Measurements from ENCODE around the gene RXYLT1.

Gene RXYLT1

DNA sequence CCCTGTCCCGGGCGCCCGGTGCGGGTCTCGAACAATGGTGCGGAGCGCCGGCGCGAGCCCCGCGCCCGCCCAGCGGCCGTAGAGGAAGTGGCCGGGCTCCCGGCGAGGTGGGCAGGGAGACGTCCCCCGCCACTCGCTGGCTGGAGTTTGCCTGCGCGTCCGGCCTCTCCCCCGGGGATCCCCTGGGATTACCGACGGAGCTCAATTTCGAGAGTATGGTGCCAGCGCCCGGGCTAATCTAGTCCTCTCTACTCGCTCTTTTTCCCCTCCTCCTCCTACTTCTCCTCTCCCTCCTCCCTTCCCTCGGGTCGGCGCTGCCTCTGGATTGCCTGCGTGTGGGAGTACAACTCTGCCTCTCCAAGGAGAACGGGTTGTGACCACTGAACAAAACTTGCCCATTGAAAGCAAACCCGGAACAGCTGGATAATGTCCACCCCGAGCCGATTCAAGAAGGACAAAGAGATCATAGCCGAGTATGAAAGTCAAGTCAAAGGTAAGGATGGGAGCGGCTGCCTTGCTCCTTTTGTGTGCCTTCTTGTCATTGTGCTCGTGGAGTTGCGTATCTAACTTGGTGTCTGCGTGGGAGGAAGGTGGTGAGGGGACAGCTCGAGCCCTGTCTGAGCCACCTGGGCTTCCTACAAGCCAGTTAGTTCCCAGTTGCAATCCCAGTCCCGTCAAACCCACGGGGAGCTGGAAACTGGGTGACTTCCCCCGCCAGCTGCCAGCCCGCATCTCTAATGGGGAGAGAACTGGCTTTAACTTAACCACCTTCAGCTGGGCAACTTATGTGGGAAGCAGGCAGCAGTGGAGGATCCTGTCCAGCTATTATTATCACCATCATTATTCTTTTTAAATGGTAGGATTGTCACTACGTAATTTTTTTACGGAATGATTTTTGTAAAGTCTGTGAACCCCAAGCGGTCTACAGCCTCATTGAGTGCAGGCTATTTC is 65.0 kb downstream of the RXYLT1 start, which contains the start of gene SRGAP1:
SRGAP1 (plus strand) TSS at position 310 of the 951 bp plus-strand sequence; CDS start at position 427, 117 bp downstream.
- DNase-seq (ENCODE audit: low read depth), result no peak

DNA sequence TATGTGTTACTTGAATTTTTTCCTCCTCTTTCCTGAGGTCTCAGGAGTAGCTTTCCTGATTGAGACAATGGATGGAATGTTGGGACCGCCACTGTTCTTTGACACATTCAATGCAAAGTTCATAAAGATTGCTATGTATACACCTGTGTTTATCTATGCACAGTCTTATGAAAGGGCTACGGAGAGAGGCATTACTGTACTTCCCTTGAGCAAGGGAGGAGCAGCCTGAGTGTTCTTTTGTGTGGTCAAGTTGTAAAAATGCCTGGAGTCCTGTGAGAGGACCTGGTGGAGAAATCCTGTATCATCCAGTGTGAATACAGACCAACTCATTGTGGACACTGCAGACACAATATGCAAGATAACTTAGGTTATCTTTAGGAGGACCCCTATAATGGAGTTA is 66.0 kb downstream of the RXYLT1 start:
- DNase-seq (ENCODE audit: low read depth), result no peak

DNA sequence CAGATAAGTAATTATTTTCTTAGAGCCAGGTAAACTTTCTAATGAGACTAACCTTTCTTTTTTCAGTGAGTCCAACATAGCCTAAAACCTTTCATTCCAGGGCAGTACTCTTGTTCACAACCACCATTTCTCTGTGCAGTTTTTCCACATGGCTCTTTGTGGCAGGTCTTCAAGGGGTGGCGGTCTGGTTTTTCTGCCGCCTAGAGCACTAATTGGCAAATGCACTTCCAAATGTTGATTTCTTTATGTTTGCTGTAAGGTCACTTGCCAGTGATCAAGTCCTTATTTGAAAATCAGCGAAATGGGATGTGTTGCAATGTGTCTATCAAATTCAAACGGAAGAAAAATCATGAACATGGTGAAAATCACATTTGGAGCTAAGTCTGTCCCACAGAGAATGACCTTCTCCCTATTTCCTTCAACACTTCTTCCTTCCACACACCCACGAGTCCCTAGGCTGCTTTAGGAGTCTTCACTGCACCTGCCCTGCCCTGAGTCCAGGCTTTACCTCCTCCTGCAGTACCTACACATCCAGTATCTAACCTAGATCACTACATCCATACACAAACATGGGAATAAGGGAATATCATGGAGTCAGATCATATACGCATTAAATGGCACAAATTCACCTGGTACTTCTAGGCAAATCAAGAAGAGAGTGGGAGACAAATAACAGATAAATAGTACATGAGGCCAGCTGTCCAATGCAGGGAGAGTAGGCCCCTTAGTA is 66.7 kb downstream of the RXYLT1 start:
- DNase-seq (ENCODE audit: low read depth), result no peak

- DNase-seq (ENCODE audit: low read depth), result no peak
Measured at GRCh38 chr12:63848450-63848849, 68.7 kb downstream of the RXYLT1 start.

DNA sequence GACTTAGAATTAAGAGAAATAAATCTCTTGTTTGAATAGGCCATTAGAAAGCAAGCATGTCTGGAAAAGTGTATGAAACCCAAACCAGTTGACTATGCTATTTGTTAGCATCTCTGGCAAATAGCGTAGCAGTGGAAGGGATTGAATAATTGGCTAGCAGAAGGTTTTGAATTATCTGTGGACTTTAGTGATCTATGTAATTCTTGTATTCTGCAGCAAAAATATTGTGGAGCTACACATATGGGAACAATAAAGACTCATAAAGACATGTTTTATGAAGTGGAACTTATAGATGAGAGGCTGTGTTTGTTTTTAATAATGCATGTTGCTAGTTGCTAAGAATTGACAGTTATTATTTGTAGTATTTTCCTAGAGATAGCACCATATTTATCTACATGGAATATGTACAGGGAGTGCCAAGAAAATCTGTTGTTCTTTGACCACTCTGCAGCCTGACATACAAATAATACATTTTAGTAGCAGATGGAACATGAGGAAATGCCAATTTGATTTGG is 69.5 kb downstream of the RXYLT1 start:
- no peak for DNase-seq (ENCODE audit: low read depth)

DNA sequence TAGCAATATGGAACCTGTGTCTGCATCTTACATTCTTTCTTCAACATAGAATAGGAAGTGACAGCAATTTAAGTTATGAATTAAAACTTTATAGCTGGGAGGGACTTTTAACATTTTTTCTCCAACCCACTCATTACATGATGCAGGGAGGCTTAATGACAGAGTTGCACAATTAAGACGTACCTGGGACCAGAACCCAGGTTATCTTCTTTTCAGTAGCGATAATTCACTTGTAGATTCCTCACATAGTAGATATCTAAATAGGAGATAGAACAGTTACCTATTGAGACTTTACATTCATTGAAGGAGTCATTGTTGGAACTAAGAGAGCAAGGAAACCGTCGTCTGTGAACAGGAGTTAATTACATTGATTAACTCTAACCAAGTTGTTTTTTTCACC is 69.9 kb downstream of the RXYLT1 start:
- DNase-seq (ENCODE audit: low read depth), result no peak

DNA sequence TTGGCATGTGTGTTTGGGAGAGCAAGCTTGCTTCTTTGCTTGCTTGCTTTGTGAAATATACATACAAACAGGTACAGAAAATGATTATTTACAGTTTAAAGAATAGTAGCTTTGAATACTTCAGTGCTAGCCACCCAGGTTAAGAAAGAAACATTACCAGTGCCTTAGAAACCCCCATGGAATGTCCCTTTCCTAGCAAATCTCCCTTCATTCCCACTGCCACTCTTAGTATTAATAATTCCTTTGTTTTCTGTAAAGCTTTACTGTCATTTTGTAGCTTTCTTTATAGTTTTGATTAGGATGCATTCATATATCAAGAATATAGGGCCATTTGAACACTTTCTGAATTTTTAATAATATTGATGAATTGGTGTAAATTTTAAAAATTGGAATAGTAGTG is 74.3 kb downstream of the RXYLT1 start:
- no peak for DNase-seq (ENCODE audit: low read depth)

DNA sequence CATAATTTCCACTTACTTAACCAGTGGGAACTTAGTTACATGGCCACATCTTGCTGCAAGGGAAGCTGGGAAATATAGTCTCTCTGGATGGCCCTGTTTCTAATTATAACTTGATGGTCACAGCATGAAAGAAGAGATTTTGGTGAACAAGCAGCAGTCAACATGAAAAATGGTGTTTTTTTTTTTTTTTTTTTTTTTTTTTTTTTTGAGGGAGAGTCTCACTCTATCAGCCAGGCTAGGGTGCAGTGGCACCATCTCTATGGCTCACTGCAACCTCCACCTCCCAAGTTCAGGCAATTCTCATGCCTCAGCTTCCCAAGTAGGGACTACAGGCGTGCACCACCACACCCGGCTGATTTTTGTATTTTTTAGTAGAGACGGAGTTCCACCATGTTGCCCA is 75.6 kb downstream of the RXYLT1 start:
- no peak for DNase-seq (ENCODE audit: low read depth)

DNA sequence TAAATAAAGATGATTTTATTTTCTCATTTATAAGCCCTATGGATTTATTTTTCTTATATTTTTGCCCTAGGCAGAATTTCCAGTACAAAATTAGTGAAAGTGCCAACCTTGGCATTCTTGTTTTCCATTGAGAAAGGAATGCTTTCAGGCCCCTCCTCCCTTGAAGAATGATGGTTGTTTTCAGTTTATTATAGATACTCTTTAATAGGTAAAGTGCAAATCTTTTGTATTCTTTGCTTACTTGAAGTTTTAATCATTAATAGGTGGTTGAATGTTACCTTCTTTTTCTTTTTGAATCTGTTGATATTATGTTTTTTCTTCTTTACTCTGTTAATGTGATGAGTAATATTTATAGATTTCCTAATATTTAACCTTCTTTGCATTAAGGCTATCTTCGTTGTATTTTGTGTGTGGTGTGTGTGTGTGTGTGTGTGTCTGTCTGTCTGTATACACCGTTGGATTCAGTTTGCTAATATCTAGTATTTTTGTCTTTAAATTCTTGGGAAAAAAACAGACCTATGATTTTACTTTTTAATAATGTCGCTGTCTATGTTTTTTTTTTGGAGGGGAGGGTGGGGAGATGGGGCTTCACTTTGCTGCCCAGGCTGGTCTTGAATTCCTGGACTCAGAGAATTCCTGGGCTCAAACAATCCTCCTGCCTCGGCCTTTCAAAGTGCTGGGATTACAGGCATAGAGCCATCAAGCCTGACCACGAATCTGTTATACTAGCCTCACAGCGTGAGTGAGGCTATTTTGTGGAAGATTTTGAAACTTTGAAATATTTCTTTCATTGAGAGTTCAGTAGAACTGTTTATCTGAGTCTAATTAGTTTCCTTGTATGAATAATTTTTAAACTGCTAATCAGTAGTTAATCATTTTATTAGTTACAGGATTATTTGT is 78.3 kb downstream of the RXYLT1 start:
- DNase-seq (ENCODE audit: low read depth), result no peak
